Naive thymus-derived CD8-positive, alpha-beta T cell (primary cell): ENCODE results near the gene CEP63. TPM values are rescaled to one million over a fixed set of nuclear protein-coding genes. Genes with fewer than 3 reads are reported as not detected.

ENCODE experiments used
- ATAC-seq, 2 donors: fragments of 150-1000 bp; cut with Tn5 transposase in 1 of 2; sonication (Bioruptor Pico), chemical (Tn5 transposase) in 1 of 2; 1 replicate in 1 of 2; 2 replicates in 1 of 2; pipeline ENCODE4 v1.10.0; 2021; ENCODE audit warnings: mild to moderate bottlenecking in 2 of 2, moderate library complexity in 2 of 2
- POLR2A ChIA-PET: fragments of 350-600 bp; sonication (Branson Sonifier 250); formaldehyde crosslinking; loops from one replicate; lab custom pipeline; 2021; ENCODE audit warnings: antibody characterized with exemption; lab: Charles Lee
- DNase-seq, 10 donors: peaks; one replicate each; pipeline versions ENCODE4 v3.0.0 to v3.0.0-alpha.2; 2020 to 2022
- H3K27ac Mint-ChIP-seq, 10 donors: one replicate each; pipeline ENCODE4 v1.8.0; 2020 to 2022; ENCODE audit warnings: mild to moderate bottlenecking in 10 of 10, mixed read lengths in 10 of 10, moderate library complexity in 4 of 10, inconsistent platforms in 1 of 10
- H3K27me3 Mint-ChIP-seq, 5 donors: one replicate each; pipeline ENCODE4 v1.8.0; 2021 to 2022; ENCODE audit warnings: mixed read lengths in 5 of 5
- H3K36me3 Mint-ChIP-seq, 3 donors: one replicate each; pipeline ENCODE4 v1.8.0; 2020 to 2022; ENCODE audit warnings: mixed read lengths in 3 of 3, mild to moderate bottlenecking in 2 of 3, inconsistent platforms in 1 of 3
- H3K4me1 Mint-ChIP-seq, 4 donors: one replicate each; pipeline ENCODE4 v1.8.0; 2021 to 2022; ENCODE audit warnings: mixed read lengths in 4 of 4
- H3K4me3 Mint-ChIP-seq, 10 donors: one replicate each; pipeline ENCODE4 v1.8.0; 2020 to 2022; ENCODE audit warnings: mild to moderate bottlenecking in 10 of 10, mixed read lengths in 10 of 10, moderate library complexity in 6 of 10, inconsistent platforms in 1 of 10
- H3K9me3 Mint-ChIP-seq, 9 donors: one replicate each; pipeline ENCODE4 v1.8.0; 2020 to 2022; ENCODE audit warnings: mixed read lengths in 9 of 9, mild to moderate bottlenecking in 3 of 9, inconsistent platforms in 1 of 9, moderate library complexity in 1 of 9
- polyA plus RNA-seq, 3 donors: library from polyadenylated mRNA; unstranded; fragments of 300-500 nt; fragmentation: Illumina TruSeq; gene quantifications; one replicate each; pipeline ENCODE4 v1.2.3, GENCODE V29; 2021
- total RNA-seq, 8 experiments: library from RNA in 2 of 8; stranded (reverse) in 2 of 8; gene quantifications; one replicate each; pipeline ENCODE4 v1.2.3 and lab custom pipeline; 2021 to 2026

The CEP63 gene
- total and polyA plus RNA-seq, 5 experiments from 2014 or later: 16.2 to 40.1 (median 32.2) TPM

- POLR2A ChIA-PET: no interaction called here
- no peak overlapping the region for H3K4me3 Mint-ChIP-seq
- H3K36me3 Mint-ChIP-seq: no peaks in the 10 kb centered on the region
Observed at GRCh38 chr3:134457376-134458074, 28.3 kb upstream of the CEP63 start.

GRCh38 chr3:134458406-134458945, 27.4 kb upstream of the CEP63 start:
- Mint-ChIP-seq H3K4me3 (no peak overlapping the region), H3K9me3 (no peaks in the 10 kb centered on the region), H3K4me1 (no peaks in the 10 kb centered on the region), H3K27ac (no peak overlapping the region), H3K27me3 (peaks cover 4 to 28% (median 22%) of the 10 kb centered on the region in 5 donors), H3K36me3 (no peaks in the 10 kb centered on the region)
- no peak for ATAC-seq
- no peak for DNase-seq
- POLR2A ChIA-PET: no interaction called here

More at GRCh38 chr3:134457376-134458074, 28.3 kb upstream of the CEP63 start:
- ATAC-seq (no peak), DNase-seq (no peak)
- H3K27me3 Mint-ChIP-seq: peaks cover 4 to 27% (median 22%) of the 10 kb centered on the region in 5 donors
- H3K27ac Mint-ChIP-seq: peak overlapping the region in 1 of 10 donors; percentile 78
- H3K4me1 Mint-ChIP-seq: no peaks in the 10 kb centered on the region
- H3K9me3 Mint-ChIP-seq: no peaks in the 10 kb centered on the region

GRCh38 chr3:134459562-134459961, 26.3 kb upstream of the CEP63 start:
- H3K27ac Mint-ChIP-seq: no peak overlapping the region
- no peak for ATAC-seq
- no peaks in the 10 kb centered on the region for H3K36me3 Mint-ChIP-seq
- H3K4me1 Mint-ChIP-seq: no peaks in the 10 kb centered on the region
- no peak overlapping the region for H3K4me3 Mint-ChIP-seq
- H3K27me3 Mint-ChIP-seq: peaks cover 6 to 27% (median 22%) of the 10 kb centered on the region in 5 donors
- POLR2A ChIA-PET: no interaction called here
- no peak for DNase-seq
- no peaks in the 10 kb centered on the region for H3K9me3 Mint-ChIP-seq

GRCh38 chr3:134460965-134461364, 24.9 kb upstream of the CEP63 start:
- Mint-ChIP-seq H3K4me1 (no peaks in the 10 kb centered on the region), H3K27ac (no peak overlapping the region), H3K36me3 (no peaks in the 10 kb centered on the region), H3K27me3 (peaks cover 6 to 27% (median 22%) of the 10 kb centered on the region in 5 donors), H3K4me3 (no peak overlapping the region), H3K9me3 (no peaks in the 10 kb centered on the region)
- POLR2A ChIA-PET: no interaction called here
- ATAC-seq: no peak
- DNase-seq: no peak

- H3K9me3 Mint-ChIP-seq: no peaks in the 10 kb centered on the region
- no peak for ATAC-seq
- no peaks in the 10 kb centered on the region for H3K4me1 Mint-ChIP-seq
- no peaks in the 10 kb centered on the region for H3K36me3 Mint-ChIP-seq
- H3K4me3 Mint-ChIP-seq: no peak overlapping the region
- no peak for DNase-seq
- POLR2A ChIA-PET: no interaction called here
- no peak overlapping the region for H3K27ac Mint-ChIP-seq
- H3K27me3 Mint-ChIP-seq: peaks cover 5 to 21% (median 17%) of the 10 kb centered on the region in 5 donors
Observed at GRCh38 chr3:134462331-134462941, 23.4 kb upstream of the CEP63 start.

GRCh38 chr3:134463676-134464063, 22.2 kb upstream of the CEP63 start:
- Mint-ChIP-seq H3K4me3 (no peak overlapping the region), H3K4me1 (no peaks in the 10 kb centered on the region), H3K27ac (no peak overlapping the region), H3K27me3 (peaks cover 2 to 13% (median 9%) of the 10 kb centered on the region in 5 donors), H3K9me3 (no peaks in the 10 kb centered on the region), H3K36me3 (no peaks in the 10 kb centered on the region)
- POLR2A ChIA-PET: no interaction called here
- DNase-seq (no peak), ATAC-seq (no peak)

- Mint-ChIP-seq H3K4me3 (no peak overlapping the region), H3K27ac (no peak overlapping the region), H3K27me3 (peaks cover 2 to 12% (median 9%) of the 10 kb centered on the region in 5 donors), H3K4me1 (no peaks in the 10 kb centered on the region), H3K36me3 (no peaks in the 10 kb centered on the region), H3K9me3 (no peaks in the 10 kb centered on the region)
- no peak for DNase-seq
- POLR2A ChIA-PET: no interaction called here
- no peak for ATAC-seq
Observed at GRCh38 chr3:134464064-134464688, 21.7 kb upstream of the CEP63 start.

GRCh38 chr3:134464689-134465365, 21.0 kb upstream of the CEP63 start:
- ATAC-seq: no peak
- H3K4me1 Mint-ChIP-seq: no peaks in the 10 kb centered on the region
- no peak for DNase-seq
- peaks cover 2 to 9% (median 4%) of the 10 kb centered on the region in 5 donors for H3K27me3 Mint-ChIP-seq
- H3K4me3 Mint-ChIP-seq: no peak overlapping the region
- no peaks in the 10 kb centered on the region for H3K36me3 Mint-ChIP-seq
- no peak overlapping the region for H3K27ac Mint-ChIP-seq
- POLR2A ChIA-PET: no interaction called here
- H3K9me3 Mint-ChIP-seq: no peaks in the 10 kb centered on the region

- peaks cover 0 to 9% (median 2%) of the 10 kb centered on the region in 5 donors for H3K27me3 Mint-ChIP-seq
- no peaks in the 10 kb centered on the region for H3K36me3 Mint-ChIP-seq
- no peak overlapping the region for H3K27ac Mint-ChIP-seq
- no peak overlapping the region for H3K4me3 Mint-ChIP-seq
- DNase-seq (no peak), ATAC-seq (no peak)
- no peaks in the 10 kb centered on the region for H3K4me1 Mint-ChIP-seq
- POLR2A ChIA-PET: no interaction called here
- H3K9me3 Mint-ChIP-seq: no peaks in the 10 kb centered on the region
Observed at GRCh38 chr3:134466331-134466730, 19.5 kb upstream of the CEP63 start.

- Mint-ChIP-seq H3K4me1 (peaks cover 0 to 2% (median 0%) of the 10 kb centered on the region in 4 donors), H3K9me3 (no peaks in the 10 kb centered on the region), H3K4me3 (no peak overlapping the region), H3K27ac (no peak overlapping the region), H3K27me3 (peaks cover 0 to 2% (median 0%) of the 10 kb centered on the region in 5 donors), H3K36me3 (peaks cover 0 to 3% (median 2%) of the 10 kb centered on the region in 3 donors)
- ATAC-seq (no peak), DNase-seq (no peak)
- POLR2A ChIA-PET: no interaction called here
Observed at GRCh38 chr3:134468519-134468918, 17.3 kb upstream of the CEP63 start.

- DNase-seq: no peak
- peaks cover 2 to 10% (median 3%) of the 10 kb centered on the region in 3 donors for H3K36me3 Mint-ChIP-seq
- no peak overlapping the region for H3K4me3 Mint-ChIP-seq
- no peak for ATAC-seq
- peak overlapping the region in 1 of 10 donors; percentile 80 for H3K27ac Mint-ChIP-seq
- H3K4me1 Mint-ChIP-seq: peaks cover 0 to 2% (median under 1%) of the 10 kb centered on the region in 4 donors
- POLR2A ChIA-PET: no interaction called here
- H3K27me3 Mint-ChIP-seq: no peaks in the 10 kb centered on the region
- H3K9me3 Mint-ChIP-seq: no peaks in the 10 kb centered on the region
Observed at GRCh38 chr3:134471521-134472193, 14.2 kb upstream of the CEP63 start.

- Mint-ChIP-seq H3K9me3 (no peaks in the 10 kb centered on the region), H3K27ac (no peak overlapping the region), H3K36me3 (peaks cover 8 to 22% (median 8%) of the 10 kb centered on the region in 3 donors), H3K4me1 (peaks cover 0 to 2% (median under 1%) of the 10 kb centered on the region in 4 donors), H3K4me3 (no peak overlapping the region), H3K27me3 (no peaks in the 10 kb centered on the region)
- DNase-seq (no peak), ATAC-seq (no peak)
- POLR2A ChIA-PET: no interaction called here
Observed at GRCh38 chr3:134472831-134473230, 13.0 kb upstream of the CEP63 start.
